ENCODE results near the gene HEYL.

DNA sequence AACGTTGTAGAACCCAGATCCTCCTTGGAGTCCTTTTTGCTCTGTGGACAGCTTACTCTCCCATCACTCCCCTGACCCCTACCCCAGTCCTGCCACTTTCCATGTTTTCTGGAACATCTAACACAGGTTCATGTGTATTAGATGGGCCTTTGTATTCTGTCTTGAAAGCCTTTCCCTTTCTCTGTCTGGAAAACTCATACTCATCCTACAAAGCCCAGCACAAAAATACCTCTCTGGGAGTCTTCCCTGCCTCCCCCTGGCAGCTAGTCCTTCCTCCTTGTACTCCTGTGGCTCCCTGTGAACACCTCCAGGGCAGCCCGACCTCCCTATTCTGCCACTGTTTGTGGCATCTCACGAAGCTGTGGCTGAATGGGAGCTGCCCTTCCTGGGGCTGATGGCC lies 7.8 kb upstream of the HEYL start:
- TF ChIP-seq, protein P1, sequence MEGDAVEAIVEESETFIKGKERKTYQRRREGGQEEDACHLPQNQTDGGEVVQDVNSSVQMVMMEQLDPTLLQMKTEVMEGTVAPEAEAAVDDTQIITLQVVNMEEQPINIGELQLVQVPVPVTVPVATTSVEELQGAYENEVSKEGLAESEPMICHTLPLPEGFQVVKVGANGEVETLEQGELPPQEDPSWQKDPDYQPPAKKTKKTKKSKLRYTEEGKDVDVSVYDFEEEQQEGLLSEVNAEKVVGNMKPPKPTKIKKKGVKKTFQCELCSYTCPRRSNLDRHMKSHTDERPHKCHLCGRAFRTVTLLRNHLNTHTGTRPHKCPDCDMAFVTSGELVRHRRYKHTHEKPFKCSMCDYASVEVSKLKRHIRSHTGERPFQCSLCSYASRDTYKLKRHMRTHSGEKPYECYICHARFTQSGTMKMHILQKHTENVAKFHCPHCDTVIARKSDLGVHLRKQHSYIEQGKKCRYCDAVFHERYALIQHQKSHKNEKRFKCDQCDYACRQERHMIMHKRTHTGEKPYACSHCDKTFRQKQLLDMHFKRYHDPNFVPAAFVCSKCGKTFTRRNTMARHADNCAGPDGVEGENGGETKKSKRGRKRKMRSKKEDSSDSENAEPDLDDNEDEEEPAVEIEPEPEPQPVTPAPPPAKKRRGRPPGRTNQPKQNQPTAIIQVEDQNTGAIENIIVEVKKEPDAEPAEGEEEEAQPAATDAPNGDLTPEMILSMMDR (IDR thresholded peaks at IDR 0.05), result no peak
- no peak for TF ChIP-seq POLR2A (IDR thresholded peaks at IDR 0.05)

All from upper lobe of left lung (tissue), 4 donors.